DMS 273 (cell line): ENCODE data around the gene BTNL2.
A peak's percentile ranks its signal among the peaks of the same experiment; 100 is the strongest.

Source experiments
- DNase-seq: peaks from one replicate; lab custom pipeline; 2025; ENCODE audit not compliant: unreplicated experiment; lab: John Stamatoyannopoulos, UW

The BTNL2 gene

DNA sequence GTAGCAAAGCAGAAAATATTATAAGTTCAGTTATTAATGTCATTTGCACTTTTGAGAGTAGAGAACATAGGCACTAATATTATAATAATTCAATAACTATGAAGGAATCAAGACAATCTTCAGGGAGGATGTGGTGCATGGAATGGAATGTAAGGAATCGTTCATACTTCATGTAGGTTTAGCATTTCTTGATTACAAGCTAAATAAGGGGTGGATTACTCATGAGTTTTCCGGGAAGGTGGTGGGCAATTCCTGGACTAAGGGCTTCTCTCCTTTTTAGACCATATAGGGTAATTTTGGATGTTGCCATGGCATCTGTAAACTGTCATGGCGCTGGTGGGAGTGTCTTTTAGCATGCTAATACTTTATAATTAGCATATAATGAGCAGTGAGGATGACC, 9.1 kb upstream of the BTNL2 start:
- no peak for DNase-seq

DNA sequence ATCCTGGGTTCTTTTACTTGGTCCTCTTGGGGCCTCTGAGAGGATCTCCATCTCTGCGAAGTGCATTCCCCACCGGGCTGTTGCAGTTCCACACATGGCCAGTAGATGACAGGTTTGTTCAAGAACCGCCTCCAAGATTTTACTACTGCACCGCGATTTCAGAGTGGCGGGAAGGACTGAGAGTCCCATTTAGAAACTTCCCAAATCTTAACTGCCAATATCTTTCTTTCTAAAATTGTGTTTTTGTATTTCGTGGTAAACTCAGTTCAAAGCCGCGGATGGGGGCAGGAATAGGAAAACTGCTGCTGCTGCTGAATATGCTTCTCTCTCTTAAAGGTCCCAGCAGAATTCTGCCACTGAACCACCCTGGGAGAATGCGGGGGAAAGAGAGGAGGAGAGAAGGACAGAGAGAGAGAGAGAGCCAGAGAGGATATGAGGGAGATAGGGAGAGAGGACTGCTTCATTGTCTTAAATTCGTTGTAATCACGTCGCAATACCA, 8.6 kb upstream of the BTNL2 start:
- peak; percentile 83 for DNase-seq

DNA sequence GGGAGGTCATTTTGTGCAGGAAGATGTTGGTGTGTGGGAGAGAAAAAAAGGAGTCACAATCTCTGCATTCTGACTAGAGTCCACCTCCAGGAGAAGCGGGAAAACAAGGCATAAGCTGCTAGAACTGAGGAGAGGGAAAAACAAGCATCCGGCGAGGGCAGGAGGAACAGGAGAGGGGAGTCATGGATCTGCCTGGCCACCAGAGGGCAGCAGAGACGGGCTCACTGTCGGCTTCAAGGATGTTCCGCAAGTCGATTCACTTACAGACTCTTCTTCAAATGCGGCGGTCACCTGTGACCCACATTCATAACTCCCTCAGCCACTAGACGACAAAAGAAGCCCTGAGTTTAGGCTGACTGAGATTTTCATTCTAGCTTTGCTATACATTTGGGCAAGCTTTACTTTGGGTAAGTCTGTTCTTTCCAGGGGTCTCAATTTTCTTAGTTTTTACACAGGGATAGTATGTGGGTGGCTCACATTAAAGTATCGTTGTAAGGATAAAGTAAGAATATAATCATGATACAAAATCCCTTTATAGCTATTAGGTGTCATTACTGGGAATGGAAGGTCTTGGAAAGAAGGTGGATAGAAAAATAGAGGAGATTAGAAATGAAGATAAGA, 6.6 kb upstream of the BTNL2 start:
- DNase-seq, result peak; percentile 79

DNA sequence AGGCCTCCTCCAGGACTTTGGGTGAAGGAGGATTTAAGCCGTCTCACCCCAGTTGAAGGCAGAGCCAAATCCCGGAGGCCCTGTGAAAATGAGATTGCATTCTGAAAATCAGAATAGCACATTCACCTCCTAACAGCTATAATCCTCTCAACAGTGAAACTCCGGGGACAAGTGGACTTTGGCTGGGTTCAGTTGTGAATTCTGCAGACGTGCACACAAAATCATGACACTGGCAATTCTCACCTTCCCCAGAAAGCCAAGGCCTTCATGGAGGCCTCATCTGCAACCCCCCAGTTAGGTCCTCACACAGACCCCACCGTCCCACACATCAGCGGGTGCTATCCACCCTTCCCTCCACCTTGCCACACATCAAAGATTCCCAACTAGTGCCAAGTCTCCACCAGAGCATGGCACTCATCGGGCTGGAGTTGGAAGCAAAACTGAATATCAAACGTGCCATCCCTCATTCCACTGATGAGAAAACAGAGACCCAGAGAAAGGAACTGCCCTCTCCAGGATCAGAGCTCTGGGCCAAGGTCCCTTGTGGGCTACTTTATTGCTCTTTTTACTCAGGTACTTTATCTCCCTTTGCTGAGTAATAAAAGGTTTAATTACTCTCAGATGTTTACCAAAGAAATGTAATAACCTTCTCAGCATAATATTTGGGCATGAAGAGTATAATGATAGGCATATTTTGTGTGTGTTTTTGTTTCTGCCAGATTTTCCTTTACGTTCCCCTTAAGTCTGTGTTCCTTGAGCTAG, 4.8 kb upstream of the BTNL2 start:
- DNase-seq, result no peak

DNA sequence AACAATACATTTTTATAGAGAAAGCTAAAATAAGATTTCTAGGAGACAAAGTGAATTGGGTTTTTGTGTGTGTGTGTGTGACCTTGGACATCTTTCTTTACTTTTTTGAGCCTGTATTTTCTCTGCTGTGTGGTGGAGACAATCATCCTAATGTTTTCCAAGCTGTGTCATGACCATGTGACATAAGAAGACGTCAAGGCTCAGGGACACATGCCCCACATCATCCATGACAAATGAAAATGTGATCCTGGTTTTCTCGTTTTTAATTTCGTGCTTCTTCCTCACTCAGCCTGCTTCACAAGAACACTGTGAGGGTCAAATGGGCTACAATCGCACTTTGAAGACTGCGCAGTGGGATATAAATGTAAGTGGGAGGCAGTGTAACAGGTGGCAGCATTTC, 3.9 kb upstream of the BTNL2 start:
- no peak for DNase-seq

DNA sequence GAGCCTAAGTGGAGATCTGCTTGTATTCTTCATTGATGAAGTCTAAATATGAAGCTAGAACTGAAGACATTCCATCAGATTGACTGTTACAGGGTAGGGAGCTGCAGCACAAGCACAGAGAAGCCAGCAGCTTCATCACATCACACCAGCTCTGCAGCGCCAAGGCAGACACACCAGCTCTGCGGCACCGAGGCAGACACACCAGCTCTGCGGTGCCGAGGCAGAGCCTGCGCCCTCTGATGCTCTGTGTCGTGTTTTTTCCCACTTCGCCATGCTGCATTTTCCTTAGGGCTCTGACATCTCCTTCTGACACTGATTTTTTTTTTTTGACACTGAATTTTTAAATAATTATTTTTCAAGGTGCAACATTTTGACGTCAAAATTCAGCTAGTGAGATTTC, 784 bp downstream of the BTNL2 start:
- no peak for DNase-seq

DNA sequence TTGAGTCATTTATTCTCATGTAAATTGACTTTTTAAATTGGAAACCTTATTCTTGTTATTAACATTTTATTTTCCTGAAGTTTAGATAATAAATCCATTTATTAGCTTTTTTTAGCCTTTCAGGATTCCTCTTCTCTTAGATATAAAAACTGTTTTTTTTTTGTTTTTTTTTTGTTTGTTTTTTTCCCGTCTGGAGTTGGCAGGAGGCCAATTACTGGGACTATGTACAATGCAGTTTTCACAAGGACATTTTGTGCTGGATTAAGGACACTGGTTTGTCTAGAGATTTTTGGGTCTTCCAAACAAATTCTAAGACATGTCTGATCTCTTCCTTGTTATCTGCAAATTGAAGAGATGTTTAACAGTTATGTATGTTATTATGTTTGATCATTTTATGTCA, 1.3 kb downstream of the BTNL2 start:
- no peak for DNase-seq

DNA sequence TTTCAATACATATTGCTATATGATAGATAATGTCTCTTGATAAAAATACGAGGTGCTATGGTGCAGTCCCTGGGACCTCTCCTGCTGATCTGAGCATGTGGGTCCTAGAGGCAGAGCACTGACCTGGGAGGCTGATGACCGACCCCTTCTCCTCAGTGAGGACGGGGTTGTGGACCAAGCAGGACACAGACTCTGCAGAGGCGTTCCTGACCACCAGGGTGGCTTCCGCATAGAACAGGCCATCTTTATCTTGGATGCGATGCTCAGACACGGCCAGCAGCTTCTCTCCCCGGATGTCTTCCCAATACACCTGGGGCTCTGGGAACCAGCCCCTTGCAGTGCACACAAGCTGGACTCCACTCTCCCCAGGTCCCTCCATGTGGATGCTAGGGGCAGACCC, 4.2 kb downstream of the BTNL2 start:
- no peak for DNase-seq

DNA sequence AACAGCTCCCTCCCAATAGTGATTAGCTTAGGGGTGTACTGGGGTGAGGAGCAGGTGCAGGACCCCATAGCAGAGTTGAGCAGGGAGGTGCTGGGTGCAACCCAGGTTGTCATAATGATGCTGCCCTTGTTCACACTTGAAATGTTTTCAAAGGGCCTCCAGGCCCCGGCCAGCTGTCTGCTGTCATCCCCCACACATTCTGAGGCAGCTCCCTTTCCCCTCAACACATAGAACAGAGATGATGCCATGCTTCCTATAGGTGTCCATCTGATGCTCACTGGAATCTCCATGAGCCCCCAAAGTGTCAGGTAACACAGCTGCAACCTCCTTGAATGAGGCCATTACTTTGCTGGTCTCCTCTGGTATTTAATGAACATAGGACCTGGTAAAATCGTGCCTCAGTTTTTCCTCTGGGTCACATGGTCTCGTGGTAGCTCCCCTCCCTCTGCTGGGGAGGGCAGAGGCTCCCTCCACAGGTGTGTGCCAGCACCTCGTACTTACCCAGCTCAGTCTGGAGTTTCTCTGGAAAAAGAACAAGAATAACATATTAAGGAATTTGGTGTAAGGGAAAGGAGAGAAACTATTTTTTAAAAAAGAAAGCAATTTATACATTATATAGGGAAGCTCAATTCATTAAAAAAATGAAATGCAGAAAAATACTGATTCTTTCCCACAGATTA, 5.6 kb downstream of the BTNL2 start:
- DNase-seq, result no peak

DNA sequence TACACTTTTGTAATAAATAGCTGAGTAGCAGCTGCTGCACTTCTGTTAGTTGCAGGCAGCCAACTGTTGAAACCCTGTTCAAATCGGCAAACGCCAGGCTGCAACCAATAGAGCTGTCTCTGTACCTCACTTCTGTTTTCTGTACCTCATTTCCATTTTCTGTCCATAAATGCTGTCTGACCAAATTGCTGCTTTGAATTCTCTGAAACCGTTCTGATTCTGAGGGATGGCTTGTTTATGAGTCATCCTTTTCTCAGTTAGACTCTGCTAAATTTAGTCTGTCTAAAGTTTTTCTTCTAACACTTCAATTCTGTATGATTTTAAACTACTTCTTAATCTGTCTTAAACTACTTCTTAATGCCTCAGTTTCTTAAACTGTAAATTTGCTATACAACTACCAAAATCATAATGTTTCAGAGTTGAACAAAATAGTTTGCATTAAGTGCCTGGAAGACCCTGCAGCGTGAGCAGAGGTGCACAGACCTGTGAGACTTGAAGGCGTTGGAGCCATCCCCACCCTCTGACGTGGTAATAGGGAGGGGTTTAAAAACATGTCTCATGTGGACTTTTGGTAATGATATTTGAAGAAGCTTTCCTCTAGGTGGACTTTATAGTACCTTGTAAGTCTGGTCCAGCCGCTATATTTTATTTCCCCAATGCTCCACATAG, 9.6 kb downstream of the BTNL2 start:
- DNase-seq, result no peak

DNA sequence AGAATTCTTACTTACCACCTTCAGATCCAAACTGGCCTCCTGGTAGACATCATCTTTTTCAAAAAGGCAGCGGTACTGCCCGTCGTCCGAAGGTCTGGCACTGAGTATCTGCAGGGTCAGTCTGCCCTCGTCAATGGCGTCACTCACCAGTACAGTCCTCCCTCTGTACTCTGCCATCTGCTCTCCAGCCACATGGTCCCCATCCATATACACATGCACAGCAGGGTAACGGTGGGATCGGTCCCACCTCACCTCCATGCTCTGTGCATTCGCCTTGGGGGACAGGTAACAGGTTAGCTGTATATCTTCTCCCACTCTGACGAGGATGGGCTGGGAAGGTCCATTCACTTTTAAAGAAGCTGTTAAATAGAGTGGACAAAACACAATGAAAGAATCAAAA, 11.0 kb downstream of the BTNL2 start:
- DNase-seq, result no peak

DNA sequence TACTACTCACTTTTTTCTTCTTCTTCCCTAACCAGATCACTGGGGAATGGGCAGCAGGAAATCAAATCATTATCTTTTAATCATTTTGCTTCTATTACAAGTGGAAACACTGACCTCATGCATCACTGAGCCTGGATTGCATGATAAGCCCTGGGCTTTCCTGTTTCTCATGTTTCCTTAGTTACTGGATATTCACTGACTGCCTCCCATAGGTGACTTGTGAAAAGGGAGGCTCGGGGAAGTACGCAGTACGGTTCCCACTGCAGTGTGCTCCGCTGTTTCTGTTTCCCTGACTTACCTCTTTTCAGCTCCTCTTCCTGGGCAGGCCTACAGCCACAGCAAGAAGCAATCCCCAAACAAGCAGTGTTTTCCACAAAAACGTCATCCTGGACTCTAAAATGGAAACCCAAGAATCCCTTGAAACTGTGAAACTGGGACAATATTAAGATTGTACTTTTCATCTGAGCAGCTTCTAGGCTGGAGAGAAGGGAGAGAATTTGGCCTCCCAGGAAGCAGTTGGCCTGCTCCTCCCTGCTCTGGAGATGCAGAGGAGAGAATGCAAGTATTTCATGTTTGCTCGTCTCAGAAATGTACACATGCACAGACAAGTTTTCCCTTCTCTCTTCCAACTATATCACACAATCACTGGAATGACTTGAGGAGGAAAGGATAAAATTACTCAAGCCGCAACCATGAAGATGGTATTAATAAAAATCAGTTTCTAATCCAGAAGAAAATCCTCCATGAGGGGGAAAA, 13.1 kb downstream of the BTNL2 start:
- DNase-seq, result no peak

DNA sequence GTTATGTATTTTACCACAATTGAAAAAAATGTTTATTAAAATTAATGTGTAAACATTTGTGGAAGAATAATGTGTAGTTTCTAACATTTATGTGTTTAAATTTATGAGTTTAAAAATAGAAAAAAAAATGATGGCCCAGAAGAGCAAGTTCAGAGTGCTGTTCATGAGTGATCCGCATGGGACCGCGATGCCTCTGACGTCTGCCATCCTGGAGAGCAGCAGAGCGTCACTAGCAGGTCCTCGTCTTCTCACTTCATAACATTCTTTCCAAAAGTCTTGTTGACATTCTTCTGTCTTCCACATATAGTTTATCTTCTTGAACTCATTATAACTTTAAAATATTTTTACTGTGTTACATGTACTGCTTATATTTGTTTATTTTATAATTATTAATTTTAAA, 15.5 kb downstream of the BTNL2 start:
- DNase-seq, result no peak

DNA sequence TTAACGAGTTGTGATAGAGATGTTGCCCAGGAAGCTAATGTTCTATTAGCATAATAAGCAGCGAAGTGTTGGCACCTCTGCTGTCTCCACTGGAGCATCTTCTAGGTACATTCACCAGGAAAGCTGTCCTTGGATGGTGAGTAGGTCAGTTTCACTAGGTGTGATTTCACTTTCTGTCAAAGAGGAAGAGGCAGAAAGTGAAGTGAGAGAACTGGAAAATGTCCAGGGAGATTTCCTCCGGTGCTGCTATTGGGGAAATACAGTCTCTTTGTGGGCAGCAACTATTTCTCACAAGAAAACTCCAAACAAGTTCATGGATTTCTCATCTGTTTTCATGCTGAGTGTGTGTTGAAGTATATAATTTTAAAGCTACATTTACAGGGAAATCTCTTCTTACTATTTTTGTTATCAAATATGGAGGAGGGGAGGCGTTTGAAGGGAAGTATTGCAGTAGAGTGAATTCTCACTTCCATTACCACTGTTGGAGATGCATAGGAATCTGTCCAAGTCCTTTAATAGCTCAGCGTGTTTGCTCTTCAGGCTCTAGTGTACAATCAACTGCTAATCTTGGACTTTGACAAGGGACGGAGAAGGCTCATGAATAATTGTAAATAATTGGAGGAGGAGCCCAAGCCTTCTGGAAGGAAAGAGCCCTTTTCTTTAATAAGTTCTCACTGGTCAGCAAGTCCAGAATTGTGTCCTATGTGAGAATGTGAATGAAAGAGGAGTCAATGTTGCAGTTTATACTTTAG, 19.2 kb downstream of the BTNL2 start:
- no peak for DNase-seq

DNA sequence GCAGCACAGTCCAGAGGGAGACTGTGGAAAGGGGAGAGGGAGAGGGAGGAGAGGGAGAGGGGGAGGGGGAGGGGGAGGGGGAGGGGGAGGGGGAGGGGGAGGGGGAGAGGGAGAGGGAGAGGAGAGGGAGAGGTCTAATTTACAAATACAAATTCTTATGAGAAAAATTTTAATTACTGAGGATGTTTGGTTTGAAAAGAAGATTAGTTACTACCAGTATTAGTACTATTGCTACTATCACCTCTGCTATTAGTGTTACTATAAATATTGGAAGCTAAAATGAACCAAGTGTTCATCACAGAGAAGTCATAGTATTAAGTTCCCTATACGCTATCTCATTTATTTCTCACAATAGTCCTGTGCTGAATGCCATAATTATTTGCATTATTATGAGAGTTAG, 20.9 kb downstream of the BTNL2 start:
- no peak for DNase-seq

DNA sequence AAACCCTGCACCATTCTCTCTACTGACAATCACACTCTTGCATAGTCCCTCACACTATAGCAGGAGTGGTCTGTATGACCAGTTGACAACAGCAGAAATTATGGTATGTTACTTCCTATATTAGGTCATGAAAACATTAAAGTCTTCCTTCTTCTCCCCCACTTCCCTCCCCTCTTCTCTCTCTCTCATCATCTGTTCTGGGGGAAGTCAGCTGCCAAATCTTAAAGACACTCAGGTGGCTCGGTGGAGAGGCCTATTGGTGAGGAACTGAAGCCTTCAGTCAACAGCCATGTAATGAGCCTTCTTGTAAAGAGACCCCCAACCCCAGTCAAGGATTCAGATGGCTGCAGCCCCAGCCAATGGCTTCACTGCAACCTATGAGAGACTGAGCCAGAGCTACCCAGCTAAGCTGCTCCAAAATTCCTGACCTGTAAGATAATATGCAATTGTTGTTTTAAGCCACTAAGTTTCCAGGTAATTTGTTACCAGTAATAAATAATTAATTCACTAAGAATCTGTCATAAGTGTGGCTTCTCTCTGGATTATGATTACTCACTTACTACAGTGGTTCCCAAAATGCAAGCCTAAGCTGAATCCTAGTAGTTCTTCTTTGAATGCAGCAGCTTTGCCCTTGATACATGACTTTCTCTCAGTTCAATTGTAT, 24.1 kb downstream of the BTNL2 start:
- no peak for DNase-seq

DNA sequence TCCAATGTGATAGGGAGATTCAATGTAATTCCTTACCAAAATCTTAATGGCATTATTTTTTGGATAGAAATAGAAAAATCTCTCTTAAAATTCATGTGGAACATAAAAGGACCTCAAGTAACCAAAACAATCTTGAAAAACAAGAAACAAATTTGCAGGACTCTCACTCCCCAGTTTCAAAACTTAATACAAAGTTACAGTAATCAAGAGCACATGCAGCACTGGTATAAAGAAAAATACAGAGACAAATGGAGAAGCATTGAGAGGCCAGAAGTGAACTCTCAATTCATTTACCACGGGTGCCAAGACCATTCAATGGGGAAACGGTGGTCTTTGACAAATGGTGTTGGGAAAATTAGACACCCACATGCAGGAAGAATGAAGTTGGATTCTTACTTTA, 27.4 kb downstream of the BTNL2 start:
- no peak for DNase-seq

DNA sequence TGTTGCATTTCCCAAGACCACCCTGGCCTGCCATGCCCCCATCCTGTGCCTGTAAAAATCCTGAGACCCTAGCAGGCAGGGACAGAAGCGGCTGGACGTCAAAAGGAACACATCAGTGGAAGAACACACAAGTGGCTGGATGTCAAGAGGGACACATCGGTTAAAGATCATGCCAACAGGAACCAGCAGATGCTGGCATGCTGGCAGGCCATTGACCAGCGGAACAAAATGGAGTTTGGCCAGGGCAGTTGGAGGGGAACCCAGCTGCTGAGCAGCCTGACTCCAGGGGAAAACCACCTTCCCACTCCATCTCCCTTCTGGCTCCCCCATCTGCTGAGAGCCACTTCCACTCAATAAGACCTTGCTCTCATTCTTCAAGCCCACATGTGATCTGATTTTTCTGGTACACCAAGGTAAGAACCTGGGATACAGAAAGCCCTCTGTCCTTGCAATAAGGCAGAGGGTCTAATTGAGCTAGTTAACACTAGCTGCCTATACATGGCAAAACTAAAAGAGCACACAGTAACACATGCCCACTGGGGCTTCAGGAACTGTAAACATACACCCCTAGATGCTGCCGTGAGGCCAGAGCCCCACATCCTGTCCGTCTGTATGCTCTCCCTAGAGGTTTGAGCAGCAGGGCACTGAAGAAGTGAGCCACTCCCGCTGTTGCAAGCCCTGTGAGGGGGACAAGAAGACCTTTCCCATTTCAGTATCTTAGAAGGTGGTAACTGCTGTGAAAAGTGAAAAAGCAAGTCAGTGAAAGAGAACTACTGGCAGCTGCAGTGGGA, 31.0 kb downstream of the BTNL2 start:
- DNase-seq, result no peak

DNA sequence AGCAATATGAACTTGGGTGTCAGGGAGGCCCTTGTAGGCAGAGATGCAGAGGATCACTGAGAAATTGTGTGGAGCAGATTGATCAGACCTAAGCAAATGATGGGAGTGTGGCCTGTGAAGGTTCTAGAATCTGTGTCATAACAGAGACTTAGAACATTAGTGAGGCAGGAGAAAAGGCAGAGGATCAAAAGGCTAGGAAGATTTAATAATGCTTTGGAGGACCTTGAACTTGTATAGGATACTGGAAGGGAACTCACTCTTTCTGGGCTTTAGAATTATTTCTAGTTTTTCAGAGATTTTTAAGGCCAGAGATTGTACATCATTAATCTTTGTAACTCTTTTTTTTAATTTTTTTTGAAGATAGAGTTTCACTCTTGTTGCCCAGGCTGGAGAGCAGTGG, 35.2 kb downstream of the BTNL2 start, which contains the start of gene TSBP1:
Gene TSBP1, minus strand, starts transcription at position 101 of the 400 bp plus-strand sequence. CDS start 197 bp downstream, outside the sequence.
- no peak for DNase-seq
